HG03354 (cell line): ENCODE data around the gene RNF152.
"Not testable (repeated sequence)": the region's sequence is repeated elsewhere in the genome, so short reads cannot be mapped to it uniquely, and the experiment has no call there.

Experiments used
- ATAC-seq: cut with Tn5 transposase; IDR thresholded peaks from one replicate; pipeline ENCODE4 v1.9.1; 2021; ENCODE audit warnings: mild to moderate bottlenecking; ENCODE audit not compliant: unreplicated experiment, poor library complexity, severe bottlenecking

The RNF152 gene

GRCh38 chr18:61827591-61827990 lies 65.2 kb downstream of the RNF152 start:
- no peak for ATAC-seq

- ATAC-seq = no peak
Observed at GRCh38 chr18:61825386-61825785, 67.4 kb downstream of the RNF152 start.

- ATAC-seq = no peak
Observed at GRCh38 chr18:61824733-61825363, 68.0 kb downstream of the RNF152 start.

GRCh38 chr18:61823595-61823994 lies 69.2 kb downstream of the RNF152 start:
- ATAC-seq = no peak

GRCh38 chr18:61822879-61823278 lies 69.9 kb downstream of the RNF152 start:
- ATAC-seq = no peak

- ATAC-seq = no peak
Observed at GRCh38 chr18:61821748-61822147, 71.1 kb downstream of the RNF152 start.

GRCh38 chr18:61820882-61821281 lies 71.9 kb downstream of the RNF152 start:
- ATAC-seq = no peak

GRCh38 chr18:61817086-61817485 lies 75.7 kb downstream of the RNF152 start:
- no peak for ATAC-seq

- no peak for ATAC-seq
Observed at GRCh38 chr18:61815885-61816470, 76.8 kb downstream of the RNF152 start.

- no peak for ATAC-seq
Observed at GRCh38 chr18:61808286-61808685, 84.5 kb downstream of the RNF152 start.

- no peak for ATAC-seq
Observed at GRCh38 chr18:61803393-61803792, 89.4 kb downstream of the RNF152 start.

GRCh38 chr18:61797696-61798590 lies 94.9 kb downstream of the RNF152 start:
- no peak for ATAC-seq

- ATAC-seq = no peak
Observed at GRCh38 chr18:61791031-61791430, 101.8 kb downstream of the RNF152 start.

GRCh38 chr18:61787011-61787670 lies 105.7 kb downstream of the RNF152 start:
- ATAC-seq = not testable (repeated sequence)

- ATAC-seq = no peak
Observed at GRCh38 chr18:61785588-61785987, 107.2 kb downstream of the RNF152 start.

GRCh38 chr18:61784834-61785233 lies 108.0 kb downstream of the RNF152 start:
- no peak for ATAC-seq

- ATAC-seq = no peak
Observed at GRCh38 chr18:61782545-61782944, 110.3 kb downstream of the RNF152 start.

- ATAC-seq = not testable (repeated sequence)
Observed at GRCh38 chr18:61776201-61776600, 116.6 kb downstream of the RNF152 start.

GRCh38 chr18:61774846-61775245 lies 118.0 kb downstream of the RNF152 start:
- no peak for ATAC-seq

- ATAC-seq = no peak
Observed at GRCh38 chr18:61772293-61772848, 120.4 kb downstream of the RNF152 start.
